ENCODE results near the gene OR56A1. TPM values are rescaled to one million over a fixed set of nuclear protein-coding genes. Genes with fewer than 3 reads are reported as not detected.

OR56A1 gene
- polyA plus RNA-seq, 2 donors, result not detected

DNA sequence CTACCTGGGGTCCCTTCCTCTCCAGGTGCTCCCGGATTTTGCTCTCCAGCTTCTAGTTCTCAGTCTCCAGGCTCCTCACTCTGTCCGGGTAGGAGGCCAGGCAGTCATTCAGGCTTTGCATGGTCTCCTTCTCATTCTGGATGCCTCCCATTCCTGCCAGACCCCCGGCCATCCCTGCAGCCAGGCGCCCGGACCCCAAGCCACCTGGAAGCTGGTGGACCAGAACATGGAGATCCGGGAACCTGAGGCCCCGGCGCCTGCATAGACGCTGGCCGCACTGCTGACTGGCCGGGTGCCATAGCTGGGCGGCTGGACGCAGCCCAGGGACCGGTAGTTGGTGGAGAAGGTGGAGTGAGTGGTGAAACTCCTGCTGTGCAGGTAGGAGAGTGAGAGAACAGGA is 35.8 kb downstream of the OR56A1 start:
- 84 to 89% methylated on average over 14 of the region's 14 CpGs for WGBS, 2 donors
- no peaks in the 10 kb centered on the region for H3K27me3 ChIP-seq (ENCODE audit: control insufficient read depth in 1 of 2, insufficient read depth in 2 of 2, low read length in 2 of 2)
- no peaks in the 10 kb centered on the region for H3K4me1 ChIP-seq (ENCODE audit: control insufficient read depth in 2 of 2, insufficient read depth in 2 of 2, low read length in 1 of 2)
- no peak overlapping the region for H3K4me3 ChIP-seq (ENCODE audit: low read depth in 1 of 2, low read length in 2 of 2)
- H3K27ac ChIP-seq (ENCODE audit: low read depth in 2 of 2, low read length in 1 of 2), result no peak overlapping the region
- H3K36me3 ChIP-seq (ENCODE audit: control insufficient read depth in 2 of 2, insufficient read depth in 2 of 2, low read length in 1 of 2), result no peaks in the 10 kb centered on the region
- H3K9me3 ChIP-seq (ENCODE audit: control insufficient read depth in 2 of 2, insufficient read depth in 1 of 2, low read depth in 1 of 2, low read length in 1 of 2), result peaks cover 0 to 4% of the 10 kb centered on the region in 2 donors

DNA sequence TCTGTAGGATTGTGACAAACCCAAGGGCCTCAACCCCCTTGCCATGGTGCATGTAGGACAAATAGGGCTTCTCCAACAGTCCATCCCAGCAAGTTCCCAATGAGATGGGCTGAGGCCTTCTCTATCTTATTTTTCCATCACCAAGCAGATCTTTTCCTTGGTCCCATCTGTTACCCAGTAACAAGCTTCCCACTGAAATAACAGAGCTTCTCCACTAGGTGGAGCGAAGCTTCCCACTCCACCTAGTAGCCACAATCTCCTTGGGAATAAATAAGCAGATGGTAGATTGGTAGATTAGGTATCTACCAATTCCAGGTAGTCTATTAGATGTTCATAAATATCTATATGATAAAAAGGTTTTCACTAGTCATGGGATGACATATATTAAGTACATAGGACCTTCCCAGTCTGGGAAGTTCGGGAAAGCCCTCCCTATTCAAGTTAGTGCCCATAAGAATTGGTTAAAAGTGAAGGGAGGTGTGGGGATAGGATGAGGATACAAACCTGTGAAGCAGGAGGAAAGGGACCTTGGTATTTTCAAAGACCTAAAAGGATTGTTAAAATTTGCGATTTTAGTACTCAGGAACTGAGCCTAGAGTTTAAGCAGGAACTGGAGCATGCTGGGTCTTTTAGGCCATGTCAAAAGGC is 37.8 kb downstream of the OR56A1 start:
- H3K27ac ChIP-seq (ENCODE audit: low read depth in 2 of 2, low read length in 1 of 2), result no peak overlapping the region
- H3K4me3 ChIP-seq (ENCODE audit: low read depth in 1 of 2, low read length in 2 of 2), result no peak overlapping the region
- no peaks in the 10 kb centered on the region for H3K27me3 ChIP-seq (ENCODE audit: control insufficient read depth in 1 of 2, insufficient read depth in 2 of 2, low read length in 2 of 2)
- H3K36me3 ChIP-seq (ENCODE audit: control insufficient read depth in 2 of 2, insufficient read depth in 2 of 2, low read length in 1 of 2), result no peaks in the 10 kb centered on the region
- peaks cover 0 to 4% of the 10 kb centered on the region in 2 donors for H3K9me3 ChIP-seq (ENCODE audit: control insufficient read depth in 2 of 2, insufficient read depth in 1 of 2, low read depth in 1 of 2, low read length in 1 of 2)
- WGBS, 2 donors, result 46 to 49% methylated on average over 3 of the region's 3 CpGs
- H3K4me1 ChIP-seq (ENCODE audit: control insufficient read depth in 2 of 2, insufficient read depth in 2 of 2, low read length in 1 of 2), result no peaks in the 10 kb centered on the region

DNA sequence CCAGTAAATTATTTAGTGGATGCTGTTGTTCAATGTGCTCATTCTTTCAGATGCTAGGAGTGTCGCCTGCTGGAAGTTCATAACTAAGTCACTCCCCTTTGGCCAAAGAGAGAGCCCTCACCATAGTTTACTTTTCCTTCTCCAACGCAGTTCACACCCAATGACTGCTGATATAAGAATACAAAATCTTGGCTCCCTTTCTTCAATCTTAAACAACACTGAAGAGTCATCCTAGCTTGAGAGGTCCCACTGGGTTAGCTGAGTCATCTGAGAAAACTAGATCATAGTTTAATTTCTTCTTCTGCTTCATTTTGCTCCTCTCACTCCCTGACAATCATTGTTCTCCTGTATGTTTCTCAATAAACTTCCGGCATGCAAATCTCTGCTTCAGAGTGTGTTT is 38.4 kb downstream of the OR56A1 start:
- Histone ChIP-seq H3K36me3 (ENCODE audit: control insufficient read depth in 2 of 2, insufficient read depth in 2 of 2, low read length in 1 of 2) (no peaks in the 10 kb centered on the region), H3K27me3 (ENCODE audit: control insufficient read depth in 1 of 2, insufficient read depth in 2 of 2, low read length in 2 of 2) (no peaks in the 10 kb centered on the region), H3K4me1 (ENCODE audit: control insufficient read depth in 2 of 2, insufficient read depth in 2 of 2, low read length in 1 of 2) (no peaks in the 10 kb centered on the region), H3K27ac (ENCODE audit: low read depth in 2 of 2, low read length in 1 of 2) (no peak overlapping the region), H3K4me3 (ENCODE audit: low read depth in 1 of 2, low read length in 2 of 2) (no peak overlapping the region), H3K9me3 (ENCODE audit: control insufficient read depth in 2 of 2, insufficient read depth in 1 of 2, low read depth in 1 of 2, low read length in 1 of 2) (peaks cover 0 to 4% of the 10 kb centered on the region in 2 donors)
- WGBS, 2 donors, result 62 to 65% methylated on average over 3 of the region's 3 CpGs

DNA sequence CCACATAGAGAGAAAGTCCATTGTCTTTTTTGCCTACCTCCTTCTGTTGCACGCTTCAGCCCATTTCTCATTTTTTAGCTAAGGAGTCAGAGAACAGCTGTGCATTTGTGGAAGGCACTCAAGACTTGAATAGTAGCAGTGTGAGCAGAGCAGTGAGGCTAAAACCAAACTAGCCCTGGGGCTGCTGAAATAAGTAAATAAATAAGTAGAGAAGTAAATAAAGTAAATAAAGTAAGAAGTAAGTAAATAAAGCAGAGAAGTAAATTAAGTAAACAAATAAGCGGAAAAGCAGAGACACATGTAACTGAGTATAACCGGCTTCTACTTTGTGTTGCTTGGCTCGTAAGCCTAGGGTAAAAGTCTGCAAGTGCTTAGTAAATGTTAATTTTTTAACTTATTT is 41.4 kb downstream of the OR56A1 start:
- whole genome bisulfite sequencing, 2 donors, result 63 to 68% methylated on average over 4 of the region's 4 CpGs
- Histone ChIP-seq H3K4me1 (ENCODE audit: control insufficient read depth in 2 of 2, insufficient read depth in 2 of 2, low read length in 1 of 2) (no peaks in the 10 kb centered on the region), H3K9me3 (ENCODE audit: control insufficient read depth in 2 of 2, insufficient read depth in 1 of 2, low read depth in 1 of 2, low read length in 1 of 2) (no peaks in the 10 kb centered on the region), H3K36me3 (ENCODE audit: control insufficient read depth in 2 of 2, insufficient read depth in 2 of 2, low read length in 1 of 2) (no peaks in the 10 kb centered on the region), H3K27ac (ENCODE audit: low read depth in 2 of 2, low read length in 1 of 2) (no peak overlapping the region), H3K27me3 (ENCODE audit: control insufficient read depth in 1 of 2, insufficient read depth in 2 of 2, low read length in 2 of 2) (no peaks in the 10 kb centered on the region), H3K4me3 (ENCODE audit: low read depth in 1 of 2, low read length in 2 of 2) (no peak overlapping the region)

DNA sequence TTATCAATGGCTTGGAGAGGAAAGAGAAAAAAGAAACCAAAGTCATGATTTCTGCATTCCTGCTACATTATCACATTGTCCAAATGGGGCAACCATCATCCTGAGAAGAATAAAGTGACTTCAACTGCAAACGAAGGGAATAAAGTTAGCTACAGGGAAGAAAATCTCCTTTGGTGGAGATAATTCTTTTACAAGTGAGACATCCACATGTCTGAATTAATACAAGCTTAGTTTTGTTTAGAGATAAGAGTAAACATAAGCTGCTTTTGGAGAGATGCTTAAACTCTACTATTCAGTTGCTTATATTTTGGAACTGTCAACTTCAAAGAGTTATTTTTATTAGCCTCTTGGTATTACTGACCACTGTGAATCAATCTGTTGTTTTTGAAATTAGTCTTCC is 43.7 kb downstream of the OR56A1 start, which contains the start of gene OR52L1:
Gene OR52L1 (minus strand): TSS at position 101 of the 400 bp plus-strand sequence. CDS start 55 bp downstream, at position 46.
- H3K36me3 ChIP-seq (ENCODE audit: control insufficient read depth in 2 of 2, insufficient read depth in 2 of 2, low read length in 1 of 2), result no peaks in the 10 kb centered on the region
- H3K27ac ChIP-seq (ENCODE audit: low read depth in 2 of 2, low read length in 1 of 2), result no peak within 1 kb of the TSS
- no peak within 1 kb of the TSS for H3K4me3 ChIP-seq (ENCODE audit: low read depth in 1 of 2, low read length in 2 of 2)
- H3K27me3 ChIP-seq (ENCODE audit: control insufficient read depth in 1 of 2, insufficient read depth in 2 of 2, low read length in 2 of 2), result no peaks in the 10 kb centered on the region
- no peaks in the 10 kb centered on the region for H3K4me1 ChIP-seq (ENCODE audit: control insufficient read depth in 2 of 2, insufficient read depth in 2 of 2, low read length in 1 of 2)
- 41 to 65% methylated on average over 1 of the region's 1 CpG for WGBS, 2 donors
- H3K9me3 ChIP-seq (ENCODE audit: control insufficient read depth in 2 of 2, insufficient read depth in 1 of 2, low read depth in 1 of 2, low read length in 1 of 2), result peaks cover 0 to 5% of the 10 kb centered on the region in 2 donors

DNA sequence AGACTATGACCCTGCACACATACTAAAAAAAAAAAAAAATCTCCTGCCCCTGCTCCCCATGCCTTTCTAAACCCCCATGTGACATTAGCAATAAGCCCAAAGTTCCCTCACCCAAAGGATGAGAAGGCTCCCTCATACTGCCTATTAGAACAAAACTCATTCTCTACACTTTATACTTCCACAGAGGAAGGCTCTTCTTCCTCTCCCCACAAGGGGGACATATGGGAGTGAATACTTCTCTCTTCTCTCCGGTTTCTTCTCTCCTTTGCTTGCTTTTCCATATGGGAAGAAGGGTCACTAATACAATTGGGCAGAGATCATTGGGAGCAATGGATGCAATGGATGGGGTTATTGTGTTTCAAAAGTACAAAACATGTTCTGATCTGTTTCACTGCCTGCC is 47.1 kb downstream of the OR56A1 start:
- Histone ChIP-seq H3K4me1 (ENCODE audit: control insufficient read depth in 2 of 2, insufficient read depth in 2 of 2, low read length in 1 of 2) (no peaks in the 10 kb centered on the region), H3K36me3 (ENCODE audit: control insufficient read depth in 2 of 2, insufficient read depth in 2 of 2, low read length in 1 of 2) (no peaks in the 10 kb centered on the region), H3K27me3 (ENCODE audit: control insufficient read depth in 1 of 2, insufficient read depth in 2 of 2, low read length in 2 of 2) (no peaks in the 10 kb centered on the region), H3K9me3 (ENCODE audit: control insufficient read depth in 2 of 2, insufficient read depth in 1 of 2, low read depth in 1 of 2, low read length in 1 of 2) (peaks cover 0 to 7% of the 10 kb centered on the region in 2 donors), H3K27ac (ENCODE audit: low read depth in 2 of 2, low read length in 1 of 2) (no peak overlapping the region), H3K4me3 (ENCODE audit: low read depth in 1 of 2, low read length in 2 of 2) (no peak overlapping the region)
- 35 to 38% methylated on average over 1 of the region's 1 CpG for WGBS, 2 donors

DNA sequence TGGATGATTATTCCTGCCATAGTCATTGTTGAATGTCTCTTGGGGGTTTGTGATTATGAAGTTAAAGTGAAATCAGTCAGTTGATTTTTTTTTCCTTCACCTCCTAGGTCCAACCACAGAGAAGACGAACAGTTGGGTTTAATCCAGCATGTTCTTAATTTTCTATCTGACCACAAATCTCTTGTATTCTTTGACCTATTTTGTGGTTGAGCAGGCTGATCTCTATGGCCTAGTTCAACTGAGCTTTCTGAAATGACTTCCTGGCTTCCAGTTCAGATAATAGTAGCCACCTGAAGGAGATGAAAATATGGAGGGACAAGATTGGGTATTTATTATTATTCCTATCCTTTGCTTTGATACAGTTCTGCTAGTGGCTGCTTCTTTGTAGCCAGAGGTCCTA is 57.0 kb downstream of the OR56A1 start:
- Histone ChIP-seq H3K4me1 (ENCODE audit: control insufficient read depth in 2 of 2, insufficient read depth in 2 of 2, low read length in 1 of 2) (no peaks in the 10 kb centered on the region), H3K36me3 (ENCODE audit: control insufficient read depth in 2 of 2, insufficient read depth in 2 of 2, low read length in 1 of 2) (no peaks in the 10 kb centered on the region)
- WGBS, 2 donors, result 57 to 76% methylated on average over 1 of the region's 1 CpG

More for the DNA sequence above, 57.0 kb downstream of the OR56A1 start:
- Histone ChIP-seq H3K4me3 (ENCODE audit: low read depth in 1 of 2, low read length in 2 of 2) (no peak overlapping the region), H3K9me3 (ENCODE audit: control insufficient read depth in 2 of 2, insufficient read depth in 1 of 2, low read depth in 1 of 2, low read length in 1 of 2) (no peaks in the 10 kb centered on the region), H3K27me3 (ENCODE audit: control insufficient read depth in 1 of 2, insufficient read depth in 2 of 2, low read length in 2 of 2) (no peaks in the 10 kb centered on the region), H3K27ac (ENCODE audit: low read depth in 2 of 2, low read length in 1 of 2) (no peak overlapping the region)

Other genes starting within 250 kb of the OR56A1 start
- gene OR52N5, start 247.4 kb downstream of the OR56A1 start, polyA plus RNA-seq, result not detected
- gene OR52N1, start 239.5 kb downstream of the OR56A1 start, polyA plus RNA-seq, result not detected
- not detected for gene OR52N2, start 221.8 kb downstream of the OR56A1 start, polyA plus RNA-seq
- gene OR52E6, start 188.9 kb downstream of the OR56A1 start, polyA plus RNA-seq, result not detected
- gene OR52E8, start 173.1 kb downstream of the OR56A1 start, polyA plus RNA-seq, result not detected
- gene OR52E4, start 150.1 kb downstream of the OR56A1 start, polyA plus RNA-seq, result not detected
- not detected for gene OR52E5, start 137.6 kb downstream of the OR56A1 start, polyA plus RNA-seq
- not detected for gene OR56A3, start 88.5 kb downstream of the OR56A1 start, polyA plus RNA-seq
- not detected for gene OR56A5, start 62.3 kb downstream of the OR56A1 start, polyA plus RNA-seq
- gene OR52L1, start 43.8 kb downstream of the OR56A1 start, polyA plus RNA-seq, result not detected
- not detected for gene OR56A4, start 23.8 kb downstream of the OR56A1 start, polyA plus RNA-seq
- gene OR56B4, start 76.9 kb upstream of the OR56A1 start, polyA plus RNA-seq, result not detected
- not detected for gene OR52B2, start 139.6 kb upstream of the OR56A1 start, polyA plus RNA-seq
- not detected for gene OR52W1, start 168.5 kb upstream of the OR56A1 start, polyA plus RNA-seq
- not detected for gene C11orf42, start 174.8 kb upstream of the OR56A1 start, polyA plus RNA-seq
- gene FHIP1B, start 203.9 kb upstream of the OR56A1 start, polyA plus RNA-seq, result 10 to 100 TPM; 18.6 to 31.7 TPM
- under 1 TPM; 0.06 TPM for gene CNGA4, start 208.3 kb upstream of the OR56A1 start, polyA plus RNA-seq
- gene CCKBR, start 229.1 kb upstream of the OR56A1 start, polyA plus RNA-seq, result under 1 TPM in 1 of 2 donors, not detected in 1; 0.08 TPM